Mammary epithelial cell (primary cell): Measurements from ENCODE around the gene ITPR2.

Source experiments
- EZH2 ChIP-seq: IDR thresholded peaks from 2 replicates; pipeline ENCODE4 v1.6.1; 2012; ENCODE audit warnings: low read length, inconsistent platforms, borderline replicate concordance
- TF ChIP-seq, protein P1 (sequence below), 2 donors: IDR thresholded peaks in 1 of 2; conservative IDR thresholded peaks in 1 of 2; 2 replicates each; pipeline ENCODE4 v1.5.1; 2011 to 2012; ENCODE audit warnings: inconsistent platforms in 2 of 2, low read length in 2 of 2, mild to moderate bottlenecking in 2 of 2, control low read depth in 1 of 2, low read depth in 1 of 2; ENCODE audit not compliant: insufficient read depth in 1 of 2; ENCODE audit errors: extremely low read depth in 1 of 2

GRCh38 chr12:26737487-26738030 is 95.4 kb downstream of the ITPR2 start:
- TF ChIP-seq, protein P1, sequence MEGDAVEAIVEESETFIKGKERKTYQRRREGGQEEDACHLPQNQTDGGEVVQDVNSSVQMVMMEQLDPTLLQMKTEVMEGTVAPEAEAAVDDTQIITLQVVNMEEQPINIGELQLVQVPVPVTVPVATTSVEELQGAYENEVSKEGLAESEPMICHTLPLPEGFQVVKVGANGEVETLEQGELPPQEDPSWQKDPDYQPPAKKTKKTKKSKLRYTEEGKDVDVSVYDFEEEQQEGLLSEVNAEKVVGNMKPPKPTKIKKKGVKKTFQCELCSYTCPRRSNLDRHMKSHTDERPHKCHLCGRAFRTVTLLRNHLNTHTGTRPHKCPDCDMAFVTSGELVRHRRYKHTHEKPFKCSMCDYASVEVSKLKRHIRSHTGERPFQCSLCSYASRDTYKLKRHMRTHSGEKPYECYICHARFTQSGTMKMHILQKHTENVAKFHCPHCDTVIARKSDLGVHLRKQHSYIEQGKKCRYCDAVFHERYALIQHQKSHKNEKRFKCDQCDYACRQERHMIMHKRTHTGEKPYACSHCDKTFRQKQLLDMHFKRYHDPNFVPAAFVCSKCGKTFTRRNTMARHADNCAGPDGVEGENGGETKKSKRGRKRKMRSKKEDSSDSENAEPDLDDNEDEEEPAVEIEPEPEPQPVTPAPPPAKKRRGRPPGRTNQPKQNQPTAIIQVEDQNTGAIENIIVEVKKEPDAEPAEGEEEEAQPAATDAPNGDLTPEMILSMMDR (conservative IDR thresholded peaks at IDR 0.05 in 1 of 2, IDR thresholded peaks at IDR 0.05 in 1 of 2; ENCODE audit: extremely low read depth in 1 of 2, insufficient read depth in 1 of 2, low read depth in 1 of 2, low read length in 2 of 2), result no peak
- TF ChIP-seq EZH2, result no peak
